Testis (tissue), 5 donors: Measurements from ENCODE around the gene FBXW9. TPM values are rescaled to one million over a fixed set of nuclear protein-coding genes. Genes with fewer than 3 reads are reported as not detected.

Source experiments
- DNase-seq: peaks from one replicate; pipeline ENCODE4 v3.0.0-alpha.2; 2019
- H3K27ac ChIP-seq, 2 donors: fragments of 200-600 bp; sonication (generic); one replicate each; pipeline ENCODE4 v1.5.1; 2019
- H3K27me3 ChIP-seq: fragments of 200-600 bp; sonication (generic); one replicate; pipeline ENCODE4 v1.5.1; 2019
- H3K36me3 ChIP-seq: fragments of 200-600 bp; sonication (generic); one replicate; pipeline ENCODE4 v1.5.1; 2017; ENCODE audit warnings: low read depth; ENCODE audit errors: missing control alignments
- H3K4me1 ChIP-seq: fragments of 200-600 bp; sonication (generic); one replicate; pipeline ENCODE4 v1.5.1; 2019
- H3K4me3 ChIP-seq, 2 donors: fragments of 200-600 bp; sonication (generic); one replicate each; pipeline ENCODE4 v1.5.1; 2017 to 2019
- H3K9me3 ChIP-seq: fragments of 200-600 bp; sonication (generic); one replicate; pipeline ENCODE4 v1.5.1; 2017
- POLR2A ChIP-seq: fragments of 450-650 bp; IDR thresholded peaks from one replicate; pipeline ENCODE4 v1.6.1; 2017; ENCODE audit warnings: antibody characterized with exemption, mild to moderate bottlenecking, moderate library complexity
- WGBS, 2 donors: methylation state at CpG; one replicate each; pipeline ENCODE4 v1.1.5; 2018; 5-methylcytosine and 5-hydroxymethylcytosine counted together
- intact Hi-C: fragments of 100-400 bp; cut with DNase I; formaldehyde crosslinking; loops from one replicate; pipeline ENCODE4 v1.15.1; 2023; ENCODE audit warnings: low total_unique reads
- long read RNA-seq, 2 donors: transcript quantifications; one replicate each; lab custom pipeline, GENCODE V29; 2026
- polyA plus RNA-seq: library from polyadenylated mRNA; stranded (reverse); fragments of 350-450 nt; fragmentation: Illumina TruSeq; extraction: RNeasy Lipid Tissue Mini Kit (QIAGEN cat#74804); gene quantifications from one replicate; pipeline ENCODE4 v1.2.3, GENCODE V29; 2014; ENCODE audit warnings: low read depth, low replicate concordance; ENCODE audit not compliant: insufficient read depth
- total RNA-seq, 2 donors: library from RNA; depleted of rRNA; stranded (reverse); fragments of >200 nt; gene quantifications; one replicate each; pipeline ENCODE4 v1.2.3, GENCODE V29; 2016
- TF ChIP-seq, protein P1 (sequence below), 3 experiments: fragments of 450-650 bp in 2 of 3; fragments of 200-600 bp in 1 of 3; sonication (generic) in 1 of 3; IDR thresholded peaks; one replicate each; pipeline ENCODE4 v1.5.1; 2016 to 2019; ENCODE audit warnings: antibody characterized with exemption in 3 of 3, mild to moderate bottlenecking in 2 of 3, moderate library complexity in 1 of 3

FBXW9 gene
- total RNA-seq (10 to 100 TPM; 20.5 to 23.3 TPM), polyA plus RNA-seq (27.4 TPM)
- long read RNA-seq, donor 1, partial matches to known transcripts: 0 of 2 reads
- long read RNA-seq, donor 1, other reads (novel, unspliced or antisense): 0 of 2 reads
- long read RNA-seq, donor 2, partial matches to known transcripts: 0 of 1 reads
- long read RNA-seq, donor 2, other reads (novel, unspliced or antisense): 0 of 1 reads

GRCh38 chr19:12696366-12697335, at the start of gene FBXW9:
Gene FBXW9 (minus strand): TSS chr19:12696631. CDS start chr19:12696581, 50 bp downstream.
- TF ChIP-seq, protein P1, sequence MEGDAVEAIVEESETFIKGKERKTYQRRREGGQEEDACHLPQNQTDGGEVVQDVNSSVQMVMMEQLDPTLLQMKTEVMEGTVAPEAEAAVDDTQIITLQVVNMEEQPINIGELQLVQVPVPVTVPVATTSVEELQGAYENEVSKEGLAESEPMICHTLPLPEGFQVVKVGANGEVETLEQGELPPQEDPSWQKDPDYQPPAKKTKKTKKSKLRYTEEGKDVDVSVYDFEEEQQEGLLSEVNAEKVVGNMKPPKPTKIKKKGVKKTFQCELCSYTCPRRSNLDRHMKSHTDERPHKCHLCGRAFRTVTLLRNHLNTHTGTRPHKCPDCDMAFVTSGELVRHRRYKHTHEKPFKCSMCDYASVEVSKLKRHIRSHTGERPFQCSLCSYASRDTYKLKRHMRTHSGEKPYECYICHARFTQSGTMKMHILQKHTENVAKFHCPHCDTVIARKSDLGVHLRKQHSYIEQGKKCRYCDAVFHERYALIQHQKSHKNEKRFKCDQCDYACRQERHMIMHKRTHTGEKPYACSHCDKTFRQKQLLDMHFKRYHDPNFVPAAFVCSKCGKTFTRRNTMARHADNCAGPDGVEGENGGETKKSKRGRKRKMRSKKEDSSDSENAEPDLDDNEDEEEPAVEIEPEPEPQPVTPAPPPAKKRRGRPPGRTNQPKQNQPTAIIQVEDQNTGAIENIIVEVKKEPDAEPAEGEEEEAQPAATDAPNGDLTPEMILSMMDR (IDR thresholded peaks at IDR 0.05): peak in 1 of 3 experiments; percentile 4
- TF ChIP-seq POLR2A: no peak
- Histone ChIP-seq H3K9me3 (no peaks in the 10 kb centered on the region), H3K4me1 (peaks cover 12% of the 10 kb centered on the region), H3K4me3 (peak within 1 kb of the TSS; percentile 69 to 83), H3K27ac (peak within 1 kb of the TSS; percentile 14 to 64), H3K36me3 (no peaks in the 10 kb centered on the region), H3K27me3 (no peaks in the 10 kb centered on the region)
- intact Hi-C loops: no loop called here
- DNase-seq: peak; percentile 99
- WGBS, 2 donors: 5 to 6% methylated on average over 24 to 49 of the region's 59 CpGs

- Histone ChIP-seq H3K4me1 (peaks cover 4% of the 10 kb centered on the region), H3K27ac (no peak overlapping the region), H3K9me3 (no peaks in the 10 kb centered on the region), H3K27me3 (no peaks in the 10 kb centered on the region), H3K4me3 (no peak overlapping the region), H3K36me3 (no peaks in the 10 kb centered on the region)
- no peak for TF ChIP-seq POLR2A
- TF ChIP-seq, protein P1 (IDR thresholded peaks at IDR 0.05): no peak
- DNase-seq: no peak
- intact Hi-C loops: no loop called here
- WGBS, 2 donors: 81 to 86% methylated on average over 9 to 22 of the region's 22 CpGs
Measured at GRCh38 chr19:12745166-12745897, 48.9 kb upstream of the FBXW9 start.

GRCh38 chr19:12737835-12738351, 41.5 kb upstream of the FBXW9 start:
- no peak for TF ChIP-seq POLR2A
- TF ChIP-seq, protein P1 (IDR thresholded peaks at IDR 0.05): no peak
- intact Hi-C loops: loop anchor here (10.0 kb wide), 1 partner anchor 57 kb away; the partner anchor contains the start of gene JUNB
- DNase-seq: no peak
- Histone ChIP-seq H3K27me3 (no peaks in the 10 kb centered on the region), H3K36me3 (no peaks in the 10 kb centered on the region), H3K4me1 (peaks cover 13% of the 10 kb centered on the region), H3K9me3 (no peaks in the 10 kb centered on the region), H3K4me3 (peak overlapping the region; percentile 69 to 76), H3K27ac (peak overlapping the region in 1 of 2 donors; percentile 92)
- 6 to 24% methylated on average over 8 to 13 of the region's 13 CpGs for WGBS, 2 donors

GRCh38 chr19:12736995-12737834, 40.8 kb upstream of the FBXW9 start, which contains the start of gene GET3:
Gene GET3 (plus strand): TSS chr19:12737497. CDS start chr19:12737506, 9 bp downstream.
- peak; percentile 98 for DNase-seq
- H3K27me3 ChIP-seq: no peaks in the 10 kb centered on the region
- peak within 1 kb of the TSS; percentile 89 to 92 for H3K27ac ChIP-seq
- intact Hi-C loops: loop anchor here (10.0 kb wide), 1 partner anchor 58 kb away; the partner anchor contains the start of gene JUNB
- peak within 1 kb of the TSS; percentile 69 to 76 for H3K4me3 ChIP-seq
- H3K9me3 ChIP-seq: no peaks in the 10 kb centered on the region
- peaks cover 20% of the 10 kb centered on the region for H3K4me1 ChIP-seq
- WGBS, 2 donors: 0 to 1% methylated on average over 29 of the region's 29 CpGs
- no peak for TF ChIP-seq POLR2A
- TF ChIP-seq, protein P1 (IDR thresholded peaks at IDR 0.05): peak in 2 of 3 experiments; percentile 23 to 33
- no peaks in the 10 kb centered on the region for H3K36me3 ChIP-seq
